HG03025 (cell line): ENCODE results near the gene NUBP1.

Experiments used
- ATAC-seq: cut with Tn5 transposase; IDR thresholded peaks from one replicate; pipeline ENCODE4 v1.9.1; 2021; ENCODE audit warnings: mild to moderate bottlenecking, moderate library complexity; ENCODE audit not compliant: unreplicated experiment, low FRiP score

The NUBP1 gene

DNA sequence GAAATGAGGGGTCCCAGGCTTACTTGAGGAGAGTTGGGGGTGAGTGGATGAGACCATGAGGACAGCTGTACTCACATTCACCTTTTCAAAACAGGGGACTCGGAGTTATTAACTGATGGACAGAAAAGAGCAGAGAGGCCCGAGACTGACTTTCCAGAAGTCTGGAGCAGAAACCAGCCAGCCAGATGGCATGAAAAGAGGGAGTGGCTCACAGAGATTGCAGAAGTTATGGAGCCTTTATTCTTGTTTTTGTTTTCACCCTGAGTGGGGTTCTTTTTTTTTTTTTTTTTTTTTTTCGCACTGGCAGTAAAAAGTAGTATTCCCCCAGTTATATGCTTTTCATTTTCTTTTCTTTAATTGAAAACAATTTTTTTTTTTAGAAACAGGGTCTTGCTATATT, 56.1 kb downstream of the NUBP1 start:
- ATAC-seq: no peak

DNA sequence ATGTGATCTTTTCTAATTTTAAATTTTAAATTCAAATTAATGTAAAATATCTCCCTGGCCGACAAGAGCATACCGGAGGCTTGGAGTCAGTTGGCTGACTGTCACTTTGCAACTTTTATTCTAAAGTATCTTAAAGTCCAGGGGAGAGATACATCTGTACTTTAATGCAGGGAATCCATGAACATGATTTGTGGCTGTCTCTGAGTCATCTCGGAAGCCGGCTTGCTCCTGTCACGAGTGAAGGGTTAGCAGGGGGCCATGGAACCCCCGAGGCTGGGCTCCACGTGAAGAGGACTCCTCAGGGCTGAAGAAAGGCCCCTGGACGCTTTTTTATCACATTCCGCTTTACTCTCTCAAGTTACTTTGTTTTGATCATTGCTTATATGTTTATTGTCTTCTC, 61.7 kb downstream of the NUBP1 start:
- ATAC-seq: no peak

DNA sequence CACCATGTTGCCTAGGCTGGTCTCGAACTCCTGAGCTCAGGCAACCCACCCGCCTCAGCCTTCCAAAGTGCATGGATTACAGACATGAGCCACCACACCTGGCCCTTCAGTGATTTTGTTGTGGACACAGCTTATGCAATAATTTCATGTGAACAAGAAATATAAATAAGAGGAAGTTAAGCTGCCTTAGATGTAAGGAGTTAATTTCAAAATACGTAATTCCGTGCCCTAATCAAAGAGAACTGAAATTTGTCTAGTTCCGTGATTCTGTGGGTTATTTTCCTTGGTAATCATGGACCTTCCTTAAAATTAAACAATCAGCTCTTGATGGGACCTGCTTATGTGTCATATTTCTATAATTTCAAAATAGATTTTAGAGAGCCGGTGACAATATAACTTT, 63.1 kb downstream of the NUBP1 start:
- no peak for ATAC-seq

DNA sequence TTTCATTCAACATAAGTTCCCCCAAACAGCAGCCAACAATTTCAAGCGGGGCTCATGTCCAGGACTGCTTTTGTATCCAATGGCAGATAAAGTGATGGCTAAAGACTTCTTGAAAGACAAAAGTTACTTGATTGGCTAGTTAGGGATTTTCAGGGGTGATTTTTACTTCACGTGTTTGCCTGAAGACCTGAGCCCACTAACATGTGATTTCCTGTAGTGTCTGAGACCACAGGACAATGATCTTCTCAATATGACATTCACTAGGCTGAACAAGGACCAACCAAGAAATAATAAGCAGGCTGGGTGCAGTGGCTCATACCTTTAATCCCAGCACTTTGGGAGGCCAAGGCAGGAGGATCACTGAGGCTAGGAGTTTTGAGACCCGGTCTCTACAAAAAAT, 64.6 kb downstream of the NUBP1 start:
- ATAC-seq: no peak

DNA sequence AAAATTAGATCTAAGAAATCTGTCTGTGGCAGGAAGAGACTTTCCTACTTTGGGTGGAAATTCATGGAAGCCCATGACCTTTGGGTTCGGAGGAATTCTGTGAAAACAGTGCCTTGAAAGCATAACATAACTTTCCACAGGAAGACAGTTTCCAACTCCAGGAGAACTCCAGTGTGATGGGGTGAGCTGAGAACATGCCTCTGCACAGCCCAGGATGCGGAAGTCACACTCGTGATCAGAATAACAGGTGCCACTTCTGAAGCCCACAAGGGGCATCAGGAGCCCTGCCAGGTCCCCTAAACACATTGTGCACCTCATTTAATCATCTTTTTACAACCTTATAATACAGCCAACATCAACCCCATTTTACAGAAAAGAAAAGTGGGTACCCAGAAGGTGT, 65.2 kb downstream of the NUBP1 start:
- no peak for ATAC-seq

DNA sequence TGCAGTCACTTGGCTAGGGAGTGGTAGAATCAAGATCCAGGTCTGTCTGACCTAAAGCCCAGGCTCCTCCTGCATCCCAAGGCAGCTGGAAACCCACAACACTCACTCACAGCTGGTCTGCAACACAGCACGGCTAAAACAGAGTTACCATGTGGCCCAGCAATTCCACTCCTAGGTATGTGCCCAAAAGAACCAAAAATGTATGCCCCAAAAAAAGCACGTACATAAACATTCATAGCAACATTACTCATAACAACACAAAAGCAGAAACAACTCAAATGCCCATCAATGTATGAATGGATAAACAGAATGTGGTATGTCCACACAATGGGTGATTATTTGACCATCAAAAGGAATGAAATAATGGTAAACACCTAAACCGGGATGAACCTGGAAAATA, 66.1 kb downstream of the NUBP1 start:
- no peak for ATAC-seq

DNA sequence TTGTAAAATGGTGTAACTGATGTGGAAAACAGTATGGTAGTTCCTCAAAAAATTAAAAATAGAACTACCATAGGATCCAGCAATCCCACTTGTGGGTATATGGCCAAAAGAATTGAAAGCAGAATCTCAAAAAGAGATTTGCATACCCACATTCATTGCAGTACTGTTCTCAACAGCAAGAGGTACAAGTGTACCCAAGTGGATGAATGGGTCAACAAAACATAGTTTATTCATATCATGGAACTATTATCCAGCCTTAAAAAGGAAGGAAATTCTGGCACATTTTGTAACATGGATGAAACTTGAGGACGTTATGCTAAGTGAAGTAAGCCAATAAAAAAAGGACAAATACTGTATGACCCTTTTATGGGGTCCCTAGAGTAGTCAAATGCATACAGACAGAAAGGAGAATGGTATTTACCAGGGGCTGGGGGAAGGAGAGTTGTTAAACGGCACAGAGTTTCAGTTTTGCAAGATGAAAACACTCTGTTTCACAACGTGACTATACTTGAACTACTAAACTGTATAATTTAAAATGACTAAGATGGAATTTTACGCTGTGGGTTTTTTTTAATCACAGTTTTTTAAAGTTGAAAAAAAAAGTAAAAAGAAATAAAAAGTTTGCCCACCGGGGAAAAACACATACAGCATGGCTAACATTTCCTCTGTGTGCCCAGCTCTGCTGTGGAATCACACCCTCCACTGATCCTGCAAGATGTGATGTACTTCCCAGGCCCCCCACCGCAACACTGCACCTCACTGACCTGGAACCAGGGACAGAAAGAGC, 68.9 kb downstream of the NUBP1 start:
- no peak for ATAC-seq

DNA sequence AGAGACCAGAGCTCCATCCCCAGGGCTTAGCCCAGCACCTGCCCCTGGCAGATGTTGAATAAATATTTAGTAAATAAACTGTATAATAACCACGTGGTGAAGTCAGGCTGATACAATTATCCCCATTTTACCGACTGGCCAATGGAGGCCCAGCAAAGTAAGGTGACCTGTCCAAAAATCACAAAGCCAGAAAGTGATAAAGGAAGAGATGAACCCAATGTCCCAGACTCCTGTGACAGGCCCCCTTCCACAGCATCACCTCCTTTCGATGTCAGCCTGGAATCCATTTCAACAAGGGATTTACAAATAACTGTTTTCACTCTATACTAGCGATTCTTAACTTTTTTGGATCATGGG, 69.4 kb downstream of the NUBP1 start:
- ATAC-seq: no peak

DNA sequence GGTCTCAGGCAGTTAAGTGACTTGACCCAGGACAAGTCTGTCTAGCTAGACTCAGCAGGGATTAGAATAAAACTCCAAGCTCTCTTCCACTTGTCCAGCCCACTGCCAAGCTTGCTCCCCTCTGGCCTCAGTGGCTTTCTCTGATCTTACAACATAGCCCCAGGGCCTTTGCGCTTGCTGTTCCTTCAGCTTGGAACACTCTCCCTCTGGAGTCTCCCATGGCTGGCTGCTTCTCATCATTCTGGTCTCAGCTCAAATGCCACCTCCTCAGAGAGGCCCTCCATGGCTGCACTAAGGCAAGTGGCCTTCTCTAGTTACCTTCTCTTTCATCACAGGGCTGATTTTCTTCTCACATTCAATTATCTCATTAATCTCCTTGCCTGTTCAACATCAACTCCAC, 73.9 kb downstream of the NUBP1 start:
- ATAC-seq: no peak

DNA sequence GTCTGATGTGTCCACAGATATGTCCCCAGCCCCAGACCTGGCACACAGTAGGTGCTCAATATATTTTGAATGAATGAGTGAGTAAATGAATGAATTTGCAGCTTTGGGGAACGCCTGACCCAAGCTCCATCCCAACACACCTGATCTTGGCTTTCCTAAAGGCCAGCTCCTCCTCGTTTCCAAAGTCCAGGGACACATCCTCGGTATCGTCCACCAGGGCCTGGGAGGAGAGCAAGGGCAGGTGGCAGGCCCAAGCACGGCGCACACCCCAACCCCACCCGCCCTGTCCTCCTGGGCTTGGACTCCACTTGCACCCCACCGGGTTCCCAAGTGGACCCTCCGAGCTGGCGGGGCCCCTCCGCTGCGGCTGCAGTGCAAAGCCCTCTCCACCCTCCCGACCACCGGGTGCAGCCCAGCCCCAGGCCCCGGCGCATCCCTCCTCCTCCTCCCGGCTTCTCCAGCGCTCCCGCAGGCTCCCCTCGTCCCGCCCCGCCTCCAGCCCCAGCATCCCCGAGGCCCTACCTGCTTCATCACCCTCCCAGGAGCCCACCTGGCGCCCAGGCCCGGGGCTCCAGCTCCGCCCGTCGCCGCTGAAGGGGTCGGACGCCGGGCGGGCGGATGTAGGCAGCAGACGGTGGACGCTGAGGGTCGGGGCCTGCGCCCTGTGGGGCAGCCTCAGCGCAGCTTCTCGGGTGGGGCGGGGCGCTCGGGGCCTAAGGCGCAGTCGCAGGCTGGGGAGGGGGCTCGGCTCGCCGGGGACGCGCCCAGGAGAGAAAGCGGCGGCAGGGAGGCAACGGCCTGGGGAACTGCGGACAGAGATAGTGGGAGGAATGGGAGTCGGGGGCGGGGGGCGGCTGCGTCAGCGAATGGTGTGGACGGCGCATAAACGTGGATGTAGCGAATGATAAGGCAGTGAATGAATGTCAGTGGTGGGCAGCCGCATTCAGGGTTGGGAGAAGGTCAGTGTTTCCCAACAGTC, 74.6 kb downstream of the NUBP1 start, which contains the start of gene TVP23A:
Gene TVP23A (minus strand): TSS at position 832 of the 979 bp plus-strand sequence. CDS start 301 bp downstream, at position 531.
- ATAC-seq: no peak
